ENCODE results near the gene GDF15. TPM values are rescaled to one million over a fixed set of nuclear protein-coding genes. Genes with fewer than 3 reads are reported as not detected.

GDF15 gene
- total RNA-seq, 2 donors from 2014 or later = 40.5 to 86.1 TPM

DNA sequence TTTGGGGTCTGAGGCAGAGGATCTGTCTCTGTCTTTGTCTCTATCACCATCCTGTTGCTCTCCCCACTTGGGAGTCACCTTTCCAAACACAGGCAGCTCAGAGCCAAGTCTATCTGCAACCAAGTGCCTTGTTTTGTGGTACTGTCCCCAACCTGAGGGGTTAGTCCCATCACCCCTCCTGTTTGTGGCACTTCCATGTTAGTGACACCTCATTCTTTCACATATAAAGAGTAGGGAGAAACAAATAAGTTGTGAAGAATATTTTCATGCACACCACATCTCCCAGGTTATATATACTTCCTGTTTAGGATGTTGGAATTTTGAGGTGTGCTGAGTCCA, 3.7 kb downstream of the GDF15 start:
- ATAC-seq (no peak), DNase-seq (no peak)
- no peaks in the 10 kb centered on the region for H3K27me3 ChIP-seq
- no peaks in the 10 kb centered on the region for H3K9me3 ChIP-seq
- H3K27ac ChIP-seq = peak overlapping the region in 1 of 4 donors; percentile 15
- peaks cover 44% of the 10 kb centered on the region for H3K4me1 ChIP-seq
- TF ChIP-seq POLR2A (IDR thresholded peaks at IDR 0.05) = no peak
- TF ChIP-seq, protein P1, sequence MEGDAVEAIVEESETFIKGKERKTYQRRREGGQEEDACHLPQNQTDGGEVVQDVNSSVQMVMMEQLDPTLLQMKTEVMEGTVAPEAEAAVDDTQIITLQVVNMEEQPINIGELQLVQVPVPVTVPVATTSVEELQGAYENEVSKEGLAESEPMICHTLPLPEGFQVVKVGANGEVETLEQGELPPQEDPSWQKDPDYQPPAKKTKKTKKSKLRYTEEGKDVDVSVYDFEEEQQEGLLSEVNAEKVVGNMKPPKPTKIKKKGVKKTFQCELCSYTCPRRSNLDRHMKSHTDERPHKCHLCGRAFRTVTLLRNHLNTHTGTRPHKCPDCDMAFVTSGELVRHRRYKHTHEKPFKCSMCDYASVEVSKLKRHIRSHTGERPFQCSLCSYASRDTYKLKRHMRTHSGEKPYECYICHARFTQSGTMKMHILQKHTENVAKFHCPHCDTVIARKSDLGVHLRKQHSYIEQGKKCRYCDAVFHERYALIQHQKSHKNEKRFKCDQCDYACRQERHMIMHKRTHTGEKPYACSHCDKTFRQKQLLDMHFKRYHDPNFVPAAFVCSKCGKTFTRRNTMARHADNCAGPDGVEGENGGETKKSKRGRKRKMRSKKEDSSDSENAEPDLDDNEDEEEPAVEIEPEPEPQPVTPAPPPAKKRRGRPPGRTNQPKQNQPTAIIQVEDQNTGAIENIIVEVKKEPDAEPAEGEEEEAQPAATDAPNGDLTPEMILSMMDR (IDR thresholded peaks at IDR 0.05) = no peak
- intact Hi-C loops (cut with DNase I) = no loop called here
- H3K4me3 ChIP-seq = no peak overlapping the region
- no peaks in the 10 kb centered on the region for H3K36me3 ChIP-seq (replicated peaks in 1 of 2; ENCODE audit: insufficient read depth in 1 of 2, low read depth in 2 of 2)

DNA sequence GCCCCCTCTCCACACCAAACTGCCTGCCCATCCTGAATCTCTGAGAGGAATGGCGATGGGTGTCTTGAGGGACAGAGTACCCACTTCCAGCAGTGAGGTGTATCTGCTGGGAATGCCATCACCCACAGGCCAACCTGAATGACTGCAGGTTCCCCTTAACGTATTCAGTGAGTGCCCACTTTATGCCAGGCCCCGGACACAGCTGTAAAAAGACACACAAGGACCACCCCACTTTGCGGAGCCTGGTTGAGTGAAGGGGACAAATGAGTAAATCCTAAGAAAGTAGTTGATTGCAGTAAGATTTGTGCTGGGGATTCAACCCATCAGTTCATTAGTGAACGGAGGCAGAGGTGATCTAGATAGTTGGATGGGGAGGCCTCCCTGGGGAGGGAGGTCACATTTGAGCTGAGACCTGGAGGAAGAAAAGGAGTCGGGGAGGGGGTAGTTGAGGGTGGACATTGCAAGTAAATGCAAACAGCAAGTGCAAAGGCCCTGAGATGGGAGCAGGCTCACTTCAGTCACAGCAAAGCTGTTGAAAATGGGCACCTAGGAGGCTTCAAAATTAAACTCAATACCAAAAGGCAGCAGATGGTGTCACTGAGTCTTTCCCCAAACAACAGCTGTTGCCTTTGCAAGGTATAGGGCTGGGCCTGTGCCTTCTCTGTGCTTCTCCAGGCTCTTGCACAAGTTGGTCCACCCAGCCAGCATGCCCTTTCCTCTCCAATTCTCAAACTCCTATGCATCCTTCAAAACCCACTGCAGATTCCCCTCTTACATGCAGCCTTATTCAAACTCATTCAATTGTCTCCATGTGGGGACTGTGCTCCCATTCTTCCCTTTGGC, 4.3 kb downstream of the GDF15 start:
- intact Hi-C loops (cut with DNase I) = no loop called here
- Histone ChIP-seq H3K36me3 (replicated peaks in 1 of 2; ENCODE audit: insufficient read depth in 1 of 2, low read depth in 2 of 2) (no peaks in the 10 kb centered on the region), H3K4me1 (peaks cover 38% of the 10 kb centered on the region), H3K27ac (peak overlapping the region in 1 of 4 donors; percentile 15), H3K4me3 (no peak overlapping the region), H3K9me3 (no peaks in the 10 kb centered on the region), H3K27me3 (no peaks in the 10 kb centered on the region)
- TF ChIP-seq POLR2A (IDR thresholded peaks at IDR 0.05) = peak in 1 of 3 donors; percentile 27
- TF ChIP-seq, protein P1 (IDR thresholded peaks at IDR 0.05) = no peak
- DNase-seq = no peak
- WGBS, 2 donors = 80 to 90% methylated on average over 6 of the region's 6 CpGs
- ATAC-seq = no peak

DNA sequence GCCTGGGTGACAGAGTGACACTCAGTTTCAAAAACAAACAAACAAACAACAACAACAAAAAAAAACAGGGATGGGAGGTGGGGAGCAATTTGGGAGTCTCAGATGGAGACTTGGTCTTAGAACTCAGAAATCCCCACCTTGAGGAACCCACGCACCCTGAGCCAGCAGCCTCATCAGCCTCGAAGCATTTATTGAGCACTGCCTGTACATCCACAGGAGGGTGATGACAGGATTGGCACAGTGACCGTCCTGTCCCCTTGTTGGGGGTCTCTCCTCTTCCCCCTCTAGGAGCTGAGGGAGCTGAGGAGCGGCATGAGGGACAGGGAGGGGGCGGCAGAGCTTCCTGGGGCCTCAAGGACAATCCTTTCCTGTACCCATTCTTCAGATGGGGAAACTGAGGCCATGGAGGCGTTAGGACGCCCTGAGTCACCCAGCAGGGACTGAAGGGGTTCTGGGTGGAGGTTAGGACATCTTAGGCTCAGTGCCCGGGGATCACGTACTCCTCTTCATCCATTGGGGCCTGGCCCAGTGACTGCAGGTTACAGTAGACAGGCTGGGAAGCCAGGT, 5.6 kb downstream of the GDF15 start:
- Histone ChIP-seq H3K36me3 (replicated peaks in 1 of 2; ENCODE audit: insufficient read depth in 1 of 2, low read depth in 2 of 2) (no peaks in the 10 kb centered on the region), H3K27me3 (no peaks in the 10 kb centered on the region), H3K4me3 (no peak overlapping the region), H3K9me3 (no peaks in the 10 kb centered on the region), H3K27ac (peak overlapping the region in 1 of 4 donors; percentile 63), H3K4me1 (peaks cover 32% of the 10 kb centered on the region)
- DNase-seq (no peak), ATAC-seq (no peak)
- WGBS, 2 donors = 73 to 83% methylated on average over 5 to 7 of the region's 9 CpGs
- no peak for TF ChIP-seq POLR2A (IDR thresholded peaks at IDR 0.05)
- TF ChIP-seq, protein P1 (IDR thresholded peaks at IDR 0.05) = no peak
- intact Hi-C loops (cut with DNase I) = no loop called here

DNA sequence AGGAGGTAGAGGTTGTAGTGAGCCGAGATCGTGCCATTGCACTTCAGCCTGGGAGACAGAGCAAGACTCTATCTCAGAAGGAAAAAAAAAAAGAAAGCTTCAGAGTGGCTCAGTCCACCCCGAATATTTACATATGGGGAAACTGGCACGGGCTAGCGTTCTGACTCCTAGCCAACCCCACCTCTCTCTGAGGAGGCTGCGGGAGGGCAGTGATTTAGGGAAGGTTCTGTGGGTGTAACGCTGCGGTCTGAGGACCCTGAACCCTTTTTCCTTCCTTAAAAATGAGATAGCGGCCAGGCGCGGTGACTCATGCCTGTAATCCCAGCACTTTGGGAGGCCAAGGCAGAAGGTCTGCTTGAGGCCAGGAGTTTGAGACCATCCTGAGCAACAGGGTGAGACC, 6.5 kb downstream of the GDF15 start:
- H3K36me3 ChIP-seq (replicated peaks in 1 of 2; ENCODE audit: insufficient read depth in 1 of 2, low read depth in 2 of 2) = no peaks in the 10 kb centered on the region
- peaks cover 0 to 7% of the 10 kb centered on the region in 2 donors for H3K27me3 ChIP-seq
- intact Hi-C loops (cut with DNase I) = no loop called here
- no peak overlapping the region for H3K4me3 ChIP-seq
- no peak for ATAC-seq
- peak overlapping the region in 1 of 4 donors; percentile 63 for H3K27ac ChIP-seq
- peaks cover 32% of the 10 kb centered on the region for H3K4me1 ChIP-seq
- DNase-seq = peak in 3 of 4 donors; percentile 52 to 76 (median 56)
- 44 to 58% methylated on average over 11 of the region's 11 CpGs for WGBS, 2 donors
- H3K9me3 ChIP-seq = no peaks in the 10 kb centered on the region
- no peak for TF ChIP-seq POLR2A (IDR thresholded peaks at IDR 0.05)
- TF ChIP-seq, protein P1 (IDR thresholded peaks at IDR 0.05) = no peak
